ENCODE data around the gene NUP43. TPM values are rescaled to one million over a fixed set of nuclear protein-coding genes. Genes with fewer than 3 reads are reported as not detected.
"Not testable (repeated sequence)": the region's sequence is repeated elsewhere in the genome, so short reads cannot be mapped to it uniquely, and the experiment has no call there.

Gene NUP43
- total RNA-seq, 1 donor = 17.7 TPM

DNA sequence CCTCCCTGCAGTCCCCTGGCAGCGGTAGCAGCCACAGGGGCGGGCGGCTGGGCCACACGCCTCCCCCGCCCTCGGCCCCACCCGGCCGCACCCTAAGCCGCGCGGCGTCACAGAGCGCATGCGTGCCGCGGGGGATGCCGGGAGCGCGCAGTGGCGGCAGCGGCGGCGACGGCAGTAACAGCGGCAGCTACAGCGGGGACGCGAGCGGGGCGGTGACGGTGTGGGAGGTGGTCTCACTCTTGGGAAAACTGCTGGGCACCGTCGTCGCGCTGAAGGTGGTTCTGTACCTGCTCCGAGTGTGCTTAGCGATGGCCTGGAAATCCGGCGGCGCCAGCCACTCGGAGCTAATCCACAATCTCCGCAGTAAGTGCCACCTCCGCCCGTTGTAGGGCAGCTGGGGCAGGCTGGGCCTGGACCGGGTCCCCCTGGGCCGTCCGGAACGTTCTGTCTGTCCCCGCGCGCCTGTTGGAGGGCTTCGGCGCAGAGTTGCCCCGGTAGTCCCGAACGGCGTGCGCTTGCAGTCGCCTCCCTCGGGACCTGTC lies 3.3 kb upstream of the NUP43 start, which contains the start of gene PCMT1:
PCMT1 (plus strand) TSS at position 148 of the 542 bp plus-strand sequence; CDS start at position 309, 161 bp downstream.
- Histone ChIP-seq H3K79me2 (ENCODE audit: insufficient read depth, low read length) (peaks cover 66% of the 10 kb centered on the region), H3K27me3 (ENCODE audit: insufficient read depth, low read length) (no peaks in the 10 kb centered on the region), H3K36me3 (ENCODE audit: insufficient read depth, low read length) (no peaks in the 10 kb centered on the region), H3K9me3 (ENCODE audit: low read depth, low read length) (no peaks in the 10 kb centered on the region), H4K20me1 (ENCODE audit: insufficient read depth, low read length) (peaks cover 17% of the 10 kb centered on the region), H3K27ac (ENCODE audit: low read depth, low read length) (peak within 1 kb of the TSS; percentile 47), H3K4me2 (ENCODE audit: insufficient read depth, low read length) (peak within 1 kb of the TSS; percentile 90), H2AFZ (ENCODE audit: low read length) (peak within 1 kb of the TSS; percentile 93), H3K4me3 (ENCODE audit: insufficient read depth, low read length) (peak within 1 kb of the TSS; percentile 95), H3K4me1 (ENCODE audit: insufficient read depth, low read length) (peaks cover 15% of the 10 kb centered on the region)
- DNase-seq (ENCODE audit: insufficient read length, low spot score, missing footprints) = peak; percentile 98
- TF ChIP-seq, protein P1, sequence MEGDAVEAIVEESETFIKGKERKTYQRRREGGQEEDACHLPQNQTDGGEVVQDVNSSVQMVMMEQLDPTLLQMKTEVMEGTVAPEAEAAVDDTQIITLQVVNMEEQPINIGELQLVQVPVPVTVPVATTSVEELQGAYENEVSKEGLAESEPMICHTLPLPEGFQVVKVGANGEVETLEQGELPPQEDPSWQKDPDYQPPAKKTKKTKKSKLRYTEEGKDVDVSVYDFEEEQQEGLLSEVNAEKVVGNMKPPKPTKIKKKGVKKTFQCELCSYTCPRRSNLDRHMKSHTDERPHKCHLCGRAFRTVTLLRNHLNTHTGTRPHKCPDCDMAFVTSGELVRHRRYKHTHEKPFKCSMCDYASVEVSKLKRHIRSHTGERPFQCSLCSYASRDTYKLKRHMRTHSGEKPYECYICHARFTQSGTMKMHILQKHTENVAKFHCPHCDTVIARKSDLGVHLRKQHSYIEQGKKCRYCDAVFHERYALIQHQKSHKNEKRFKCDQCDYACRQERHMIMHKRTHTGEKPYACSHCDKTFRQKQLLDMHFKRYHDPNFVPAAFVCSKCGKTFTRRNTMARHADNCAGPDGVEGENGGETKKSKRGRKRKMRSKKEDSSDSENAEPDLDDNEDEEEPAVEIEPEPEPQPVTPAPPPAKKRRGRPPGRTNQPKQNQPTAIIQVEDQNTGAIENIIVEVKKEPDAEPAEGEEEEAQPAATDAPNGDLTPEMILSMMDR (IDR thresholded peaks at IDR 0.05; ENCODE audit: extremely low read depth, low read depth, low read length) = no peak

DNA sequence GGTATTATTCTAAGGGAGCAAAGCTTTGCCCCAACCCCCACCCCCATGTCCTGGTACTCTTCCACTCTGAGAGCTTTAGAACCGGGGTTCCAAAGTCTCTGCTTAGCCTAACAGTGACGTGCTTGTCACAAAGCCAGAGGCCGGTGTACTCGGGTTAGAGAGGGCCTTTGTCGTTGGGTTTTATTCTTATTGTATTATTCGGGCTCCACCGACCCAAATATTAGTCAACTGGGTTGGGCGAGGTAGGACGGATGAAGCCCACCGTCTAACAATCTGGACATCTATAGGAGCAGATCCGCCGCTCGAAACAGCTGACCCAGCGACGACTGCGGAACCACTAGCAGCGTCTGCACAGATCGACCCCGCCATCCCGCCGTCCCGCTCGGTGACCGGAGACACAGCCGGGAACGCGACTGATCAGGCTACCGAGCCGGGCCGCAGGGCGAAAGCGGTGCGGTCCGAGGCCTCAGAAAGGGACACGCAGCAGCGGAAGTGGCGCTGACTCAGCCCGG lies 2.8 kb upstream of the NUP43 start:
- H3K9me3 ChIP-seq (ENCODE audit: low read depth, low read length); DNase-seq (ENCODE audit: insufficient read length, low spot score, missing footprints); H3K27me3 ChIP-seq (ENCODE audit: insufficient read depth, low read length); H3K36me3 ChIP-seq (ENCODE audit: insufficient read depth, low read length): not testable (repeated sequence)
- Histone ChIP-seq H4K20me1 (ENCODE audit: insufficient read depth, low read length) (peaks cover 17% of the 10 kb centered on the region), H3K4me2 (ENCODE audit: insufficient read depth, low read length) (peak overlapping the region; percentile 65), H3K79me2 (ENCODE audit: insufficient read depth, low read length) (peaks cover 63% of the 10 kb centered on the region), H3K27ac (ENCODE audit: low read depth, low read length) (peak overlapping the region; percentile 33), H2AFZ (ENCODE audit: low read length) (peak overlapping the region; percentile 77), H3K4me1 (ENCODE audit: insufficient read depth, low read length) (peaks cover 15% of the 10 kb centered on the region), H3K4me3 (ENCODE audit: insufficient read depth, low read length) (peak overlapping the region; percentile 95)

DNA sequence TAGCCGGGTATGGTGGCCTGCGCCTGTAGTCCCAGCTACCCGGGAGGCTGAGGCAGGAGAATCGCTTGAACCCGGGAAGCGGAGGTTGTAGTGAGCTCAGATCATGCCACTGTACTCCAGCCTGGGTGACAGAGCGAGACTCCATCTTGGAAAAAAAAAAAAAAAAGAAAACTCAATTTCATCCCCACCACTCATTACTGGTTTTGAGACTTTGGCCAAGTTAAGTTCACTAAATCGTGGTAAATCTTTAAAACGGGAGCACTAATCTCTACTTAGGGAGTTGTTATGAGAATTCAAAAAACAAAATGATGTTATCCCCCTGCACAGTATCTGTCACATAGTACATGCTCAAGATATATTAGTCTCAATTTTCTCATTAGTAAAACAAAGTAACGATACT lies 1.1 kb downstream of the NUP43 start:
- H3K4me1 ChIP-seq (ENCODE audit: insufficient read depth, low read length); H3K27ac ChIP-seq (ENCODE audit: low read depth, low read length); H2AFZ ChIP-seq (ENCODE audit: low read length); H4K20me1 ChIP-seq (ENCODE audit: insufficient read depth, low read length); H3K27me3 ChIP-seq (ENCODE audit: insufficient read depth, low read length); DNase-seq (ENCODE audit: insufficient read length, low spot score, missing footprints); H3K9me3 ChIP-seq (ENCODE audit: low read depth, low read length): not testable (repeated sequence)
- Histone ChIP-seq H3K79me2 (ENCODE audit: insufficient read depth, low read length) (peaks cover 24% of the 10 kb centered on the region), H3K4me2 (ENCODE audit: insufficient read depth, low read length) (peak overlapping the region; percentile 91), H3K36me3 (ENCODE audit: insufficient read depth, low read length) (peaks cover 21% of the 10 kb centered on the region), H3K4me3 (ENCODE audit: insufficient read depth, low read length) (peak overlapping the region; percentile 90)

DNA sequence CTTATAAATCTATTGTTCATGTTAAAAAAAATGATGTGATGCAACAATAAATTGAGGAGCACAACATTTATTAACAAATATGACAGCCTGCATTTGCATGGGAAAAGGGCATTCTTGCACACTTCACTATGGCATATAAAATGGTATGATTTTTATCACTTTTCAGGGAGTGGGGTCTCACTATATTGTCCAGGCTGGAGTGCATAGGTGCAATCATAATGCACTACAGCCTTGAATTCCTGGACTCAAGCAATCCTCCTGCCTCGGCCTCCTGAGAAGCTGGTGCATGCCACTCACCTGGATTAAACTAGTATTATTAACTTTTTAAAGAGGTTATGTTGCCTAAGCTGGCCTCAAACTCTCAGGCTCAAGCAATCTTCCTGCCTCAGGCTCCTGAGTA lies 11.4 kb downstream of the NUP43 start:
- TF ChIP-seq, protein P1 (IDR thresholded peaks at IDR 0.05; ENCODE audit: extremely low read depth, low read depth, low read length) = no peak
- H3K4me3 ChIP-seq (ENCODE audit: insufficient read depth, low read length) = no peak overlapping the region
- peaks cover 39% of the 10 kb centered on the region for H3K36me3 ChIP-seq (ENCODE audit: insufficient read depth, low read length)

DNA sequence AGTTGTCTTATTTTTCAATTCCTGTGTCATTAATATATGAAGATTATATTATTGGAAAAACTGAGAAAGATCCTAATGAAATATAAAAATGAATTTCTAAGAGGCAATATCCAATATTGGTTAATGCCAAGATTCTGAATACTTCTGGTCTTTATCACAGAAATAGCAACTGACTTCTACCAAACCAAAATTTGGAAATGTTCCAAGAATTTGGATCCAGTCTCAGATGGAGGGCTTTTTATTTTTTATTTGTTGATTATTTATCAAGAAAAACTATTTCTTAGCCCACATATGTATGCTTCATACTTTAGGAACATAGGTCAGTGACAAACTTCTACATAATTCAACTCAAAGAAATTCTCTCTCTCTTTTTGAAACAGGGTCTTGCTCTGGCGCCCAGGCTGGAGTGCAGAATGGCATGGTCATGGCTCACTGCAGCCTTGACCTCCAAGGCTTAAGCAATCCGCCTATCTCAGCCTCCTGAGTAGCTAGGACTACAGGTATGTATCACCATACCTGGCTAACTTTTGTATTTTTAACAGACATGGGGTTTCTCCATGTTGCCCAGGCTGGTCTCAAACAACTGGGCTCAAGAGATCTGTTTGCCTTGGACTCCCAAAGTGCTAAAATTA lies 13.1 kb downstream of the NUP43 start:
- Histone ChIP-seq H3K27ac (ENCODE audit: low read depth, low read length) (no peak overlapping the region), H3K9me3 (ENCODE audit: low read depth, low read length) (no peaks in the 10 kb centered on the region), H3K27me3 (ENCODE audit: insufficient read depth, low read length) (no peaks in the 10 kb centered on the region), H3K4me1 (ENCODE audit: insufficient read depth, low read length) (no peaks in the 10 kb centered on the region), H3K4me3 (ENCODE audit: insufficient read depth, low read length) (no peak overlapping the region), H3K79me2 (ENCODE audit: insufficient read depth, low read length) (no peaks in the 10 kb centered on the region), H4K20me1 (ENCODE audit: insufficient read depth, low read length) (no peaks in the 10 kb centered on the region), H2AFZ (ENCODE audit: low read length) (no peak overlapping the region), H3K36me3 (ENCODE audit: insufficient read depth, low read length) (peaks cover 44% of the 10 kb centered on the region), H3K4me2 (ENCODE audit: insufficient read depth, low read length) (no peak overlapping the region)
- DNase-seq (ENCODE audit: insufficient read length, low spot score, missing footprints) = no peak
- TF ChIP-seq, protein P1 (IDR thresholded peaks at IDR 0.05; ENCODE audit: extremely low read depth, low read depth, low read length) = no peak

More for the DNA sequence above, 11.4 kb downstream of the NUP43 start:
- Histone ChIP-seq H2AFZ (ENCODE audit: low read length) (no peak overlapping the region), H3K4me1 (ENCODE audit: insufficient read depth, low read length) (no peaks in the 10 kb centered on the region), H3K27ac (ENCODE audit: low read depth, low read length) (no peak overlapping the region), H3K79me2 (ENCODE audit: insufficient read depth, low read length) (no peaks in the 10 kb centered on the region), H3K27me3 (ENCODE audit: insufficient read depth, low read length) (no peaks in the 10 kb centered on the region), H3K9me3 (ENCODE audit: low read depth, low read length) (no peaks in the 10 kb centered on the region), H3K4me2 (ENCODE audit: insufficient read depth, low read length) (no peak overlapping the region), H4K20me1 (ENCODE audit: insufficient read depth, low read length) (no peaks in the 10 kb centered on the region)
- no peak for DNase-seq (ENCODE audit: insufficient read length, low spot score, missing footprints)
